GM15510 (cell line): Measurements from ENCODE around the gene ARSI.

Experiments used
- POLR2A ChIP-seq: IDR thresholded peaks from 3 replicates; pipeline ENCODE4 v1.6.1; 2011; ENCODE audit warnings: borderline replicate concordance; ENCODE audit not compliant: insufficient read length; ENCODE audit errors: extremely low read depth

The ARSI gene

DNA sequence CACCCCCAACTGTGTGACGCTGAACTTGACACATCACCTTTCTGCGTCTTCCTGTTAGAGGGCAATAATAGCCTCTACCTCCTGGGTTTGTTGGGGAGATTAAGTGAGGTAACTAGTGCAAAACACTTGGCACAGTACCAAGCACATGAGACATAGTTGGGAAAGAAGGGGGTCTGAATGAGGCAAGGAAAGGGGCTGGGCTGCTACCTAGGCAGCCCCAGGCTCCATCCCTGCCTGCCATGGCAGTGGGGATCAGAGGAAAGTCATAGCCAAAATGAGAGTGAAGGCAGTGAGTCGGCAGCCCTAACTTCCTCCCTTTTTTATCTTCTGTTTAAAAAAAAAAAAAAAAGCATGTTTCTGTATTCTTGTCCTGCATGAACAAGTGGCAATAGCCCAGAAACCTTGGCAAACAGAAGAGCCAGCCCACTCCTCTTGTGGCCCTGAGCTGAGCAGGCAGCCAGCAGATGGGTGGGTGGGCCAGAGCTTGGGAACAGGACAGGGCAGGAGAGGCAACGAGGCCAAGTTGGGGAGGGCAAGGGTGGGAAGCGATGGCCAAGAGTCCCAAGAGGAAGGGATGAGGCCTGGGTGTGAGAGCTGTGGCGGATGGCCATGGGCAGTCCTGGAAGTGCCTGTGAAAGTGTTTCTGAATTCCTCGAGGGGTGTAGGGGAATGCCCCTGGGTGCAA is 24.5 kb downstream of the ARSI start:
- TF ChIP-seq POLR2A = no peak

DNA sequence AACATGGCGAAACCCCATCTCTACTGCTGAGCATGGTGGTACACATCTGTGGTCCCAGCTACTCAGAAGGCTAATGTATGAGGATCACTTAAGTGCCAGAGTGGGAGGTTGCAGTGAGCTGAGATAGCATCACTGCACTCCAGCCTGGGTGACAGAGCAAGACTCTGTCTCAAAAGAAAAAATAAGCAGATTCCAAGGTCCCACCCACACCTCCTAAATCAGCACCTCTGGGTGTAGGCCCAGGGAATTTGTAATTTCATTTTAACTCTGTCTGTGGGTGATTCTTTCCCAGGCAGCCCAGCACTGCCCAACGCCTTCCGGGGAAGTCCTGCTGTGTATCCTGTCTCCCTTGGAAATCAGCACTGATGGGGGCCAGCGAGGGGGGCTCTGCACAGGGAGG is 25.7 kb downstream of the ARSI start:
- no peak for TF ChIP-seq POLR2A

DNA sequence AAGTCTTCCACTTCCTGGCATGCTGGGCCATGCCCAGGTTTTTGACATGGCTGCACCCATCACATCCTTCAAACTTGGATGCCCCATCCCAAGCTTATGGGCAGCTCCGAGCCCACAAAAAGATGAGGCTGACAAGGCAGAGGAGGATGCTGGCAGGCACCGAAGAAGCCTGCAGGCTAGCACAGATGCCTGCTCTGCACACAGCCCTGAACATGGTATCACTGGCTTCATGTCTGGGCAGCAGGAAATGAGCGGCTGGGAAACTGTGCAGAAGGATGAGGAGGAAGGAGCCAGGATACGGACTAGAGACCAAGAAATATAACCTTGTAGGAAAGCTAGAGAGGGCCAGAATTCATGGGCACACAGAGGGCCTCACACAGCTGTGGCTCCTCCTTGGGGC is 27.9 kb downstream of the ARSI start:
- no peak for TF ChIP-seq POLR2A

DNA sequence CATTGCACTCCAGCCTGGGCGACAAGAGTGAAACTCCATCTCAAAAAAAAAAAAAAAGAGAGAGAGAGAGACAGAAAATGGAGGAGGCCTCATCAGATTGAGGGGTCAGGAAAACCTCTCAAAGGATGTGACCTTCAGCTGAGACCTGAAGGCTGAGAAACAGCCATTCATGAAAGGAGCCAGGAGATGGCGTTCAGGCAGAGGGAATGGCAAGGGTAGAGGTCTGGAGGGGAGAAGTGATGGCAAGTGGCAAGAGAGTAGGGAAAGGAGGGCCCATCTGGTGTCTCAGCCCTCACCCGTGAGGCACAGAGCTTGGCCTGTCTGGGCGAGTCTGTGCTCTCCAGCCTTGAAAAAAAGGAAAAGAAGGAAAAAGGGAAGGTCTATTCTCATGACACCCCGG is 30.2 kb downstream of the ARSI start:
- TF ChIP-seq POLR2A = no peak

DNA sequence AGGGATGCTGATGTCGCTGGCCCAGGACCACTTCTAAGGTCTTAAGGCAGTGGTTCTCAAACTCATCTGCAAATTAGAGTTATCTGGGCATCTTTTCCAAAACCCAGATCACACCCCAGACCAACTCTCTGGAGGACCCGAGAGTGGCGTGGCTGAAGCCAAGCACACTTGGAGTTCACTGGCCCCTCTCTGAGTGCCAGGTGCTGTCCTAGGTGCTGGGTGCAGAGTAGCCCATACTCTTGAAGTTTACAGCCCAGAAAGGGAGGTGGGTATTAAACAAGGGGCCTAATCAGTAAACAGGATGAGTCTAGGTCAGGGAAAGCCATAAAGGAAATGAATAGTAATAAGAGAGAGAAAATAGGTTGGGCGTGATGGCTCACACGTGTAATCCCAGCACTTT is 30.8 kb downstream of the ARSI start:
- TF ChIP-seq POLR2A = no peak

DNA sequence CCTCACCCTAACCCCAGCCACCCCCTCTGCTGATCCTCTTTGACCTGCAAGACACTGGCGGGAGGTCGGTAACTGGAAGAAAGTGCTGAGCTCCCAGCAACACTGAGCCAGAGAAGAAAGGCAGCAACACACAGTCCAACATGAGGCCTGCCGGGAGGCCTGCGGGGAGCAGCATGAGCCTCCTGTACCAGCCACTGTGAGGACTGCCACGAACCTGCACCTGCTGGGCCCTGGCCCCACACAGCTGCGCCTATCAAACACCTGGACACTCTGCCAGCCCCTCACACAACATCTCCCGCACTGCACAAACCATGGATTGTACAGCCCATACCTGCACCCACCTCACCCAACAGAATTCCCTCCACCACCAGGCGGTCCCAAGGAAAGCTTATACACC is 31.4 kb downstream of the ARSI start:
- no peak for TF ChIP-seq POLR2A

DNA sequence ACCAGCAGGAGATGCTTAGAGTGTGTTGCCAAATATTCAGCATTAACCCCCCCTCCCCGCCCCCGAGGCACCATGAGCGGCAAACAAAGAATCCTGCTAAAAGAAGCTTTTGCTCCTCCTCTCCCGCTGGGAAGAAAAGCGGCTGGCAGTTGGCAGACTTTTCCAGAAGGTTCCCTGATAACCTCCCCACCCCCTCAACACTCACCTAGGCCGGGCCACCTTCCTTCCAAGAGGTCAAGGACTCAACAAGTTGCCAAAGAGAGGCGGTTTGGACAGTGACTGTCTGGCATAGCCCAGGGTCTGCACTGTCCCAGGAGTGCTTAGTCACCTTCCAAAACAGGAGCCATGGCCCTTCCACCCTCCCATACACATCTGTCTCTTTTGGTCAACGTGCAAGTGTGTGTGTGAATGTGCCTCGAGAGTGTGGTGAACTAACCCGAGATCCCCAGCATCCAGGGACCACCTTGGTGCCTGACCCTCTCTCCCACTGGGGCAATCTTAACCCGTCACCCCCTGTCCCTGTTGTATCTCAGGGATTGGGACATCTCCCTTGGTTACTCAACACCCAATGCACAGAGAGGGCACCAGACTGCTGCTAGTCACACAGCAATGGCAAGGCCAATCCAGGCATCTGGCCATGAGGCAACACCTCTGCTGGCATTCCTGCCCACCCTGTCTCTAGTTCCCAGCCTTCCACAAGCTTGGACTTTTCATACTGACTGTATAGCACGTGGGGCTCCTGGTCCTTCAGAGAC is 32.0 kb downstream of the ARSI start:
- no peak for TF ChIP-seq POLR2A

DNA sequence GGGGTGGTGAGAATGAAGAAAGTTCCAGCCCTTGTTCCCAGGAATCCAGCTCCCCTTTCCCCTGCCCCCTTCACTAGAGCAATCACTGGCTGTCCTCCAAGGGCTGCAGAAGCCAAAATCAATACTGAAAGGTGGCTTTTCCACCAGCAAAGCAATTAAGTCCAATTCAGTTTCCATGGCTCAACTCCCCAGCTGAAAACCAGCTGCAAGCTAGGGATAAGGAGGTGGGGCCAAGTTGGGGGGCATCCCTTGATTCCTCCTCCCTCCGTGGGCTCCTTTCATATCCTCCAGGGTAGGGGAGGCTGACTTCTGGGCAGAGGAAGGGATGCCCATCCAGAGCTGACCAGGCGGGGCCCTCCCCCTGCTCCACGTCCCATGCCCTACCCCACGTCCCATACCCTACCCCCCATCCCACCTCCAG is 35.8 kb downstream of the ARSI start:
- TF ChIP-seq POLR2A = no peak

DNA sequence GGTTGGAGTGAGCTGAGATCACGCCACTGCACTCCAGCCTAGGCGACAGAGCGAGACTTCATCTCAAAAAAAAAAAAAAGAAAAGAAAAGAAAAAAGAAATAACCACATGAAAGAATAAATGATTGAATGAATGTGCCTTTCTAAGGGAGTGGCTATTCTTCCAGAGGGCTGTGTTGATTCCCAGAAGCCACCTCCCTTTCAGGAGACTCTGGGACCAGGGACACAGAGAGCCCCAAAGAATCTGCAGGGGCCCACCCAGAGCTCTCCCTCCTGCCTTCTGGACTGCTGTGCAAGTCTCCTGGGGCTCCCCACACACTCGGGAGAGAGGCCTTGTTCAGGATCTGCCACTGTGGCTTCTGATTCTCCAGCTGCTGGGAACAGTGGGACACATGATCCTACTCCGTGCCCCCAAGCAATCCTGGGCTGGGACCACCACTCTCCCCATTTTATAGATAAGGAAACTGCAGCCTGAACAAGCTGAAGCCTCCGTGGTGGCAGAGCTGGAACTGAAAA is 36.8 kb downstream of the ARSI start:
- no peak for TF ChIP-seq POLR2A

DNA sequence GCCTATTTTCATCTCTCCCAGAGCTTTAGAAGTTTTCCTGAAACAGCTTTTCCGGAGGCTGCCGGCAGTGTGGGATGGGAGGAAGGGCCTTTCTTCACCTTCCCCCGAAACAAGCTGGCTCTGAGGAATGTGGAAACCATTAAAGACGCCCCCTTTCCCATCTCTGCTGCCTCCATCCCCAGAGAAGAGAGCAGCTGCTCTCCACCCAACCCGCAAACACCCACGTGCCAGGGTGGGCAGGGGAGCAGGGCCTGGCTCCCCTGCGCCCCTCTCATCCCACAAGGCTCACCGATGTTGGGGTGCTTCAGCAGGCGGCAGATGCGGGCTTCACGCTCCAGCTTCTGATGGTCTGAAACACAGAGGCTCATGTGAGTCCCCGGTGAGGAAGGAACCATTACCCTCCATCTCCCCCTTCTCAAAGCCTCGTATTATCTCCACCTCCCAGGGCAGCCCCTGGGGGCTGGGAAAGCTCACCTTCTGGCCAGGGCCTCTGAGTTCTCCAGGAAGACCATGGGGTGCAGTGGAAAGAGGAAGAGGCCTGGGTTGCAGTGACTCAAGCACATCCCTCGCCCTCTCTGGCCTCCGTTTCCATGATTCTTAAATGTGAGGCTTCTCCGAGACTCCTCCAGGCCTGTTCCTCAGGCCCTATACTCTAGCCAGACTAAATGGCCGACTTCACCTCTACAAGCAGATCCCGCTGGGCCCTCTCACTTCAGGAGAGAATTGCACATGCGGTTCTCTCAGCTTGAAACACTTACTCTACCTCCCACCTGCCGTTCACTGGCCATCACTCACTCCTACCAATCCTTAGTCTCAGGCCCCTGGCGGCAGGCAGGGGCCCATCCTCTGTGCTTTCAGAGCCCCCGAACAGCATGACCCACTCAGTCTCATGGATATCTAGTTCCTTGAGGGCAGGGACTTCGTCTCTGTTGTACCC is 37.8 kb downstream of the ARSI start:
- no peak for TF ChIP-seq POLR2A

DNA sequence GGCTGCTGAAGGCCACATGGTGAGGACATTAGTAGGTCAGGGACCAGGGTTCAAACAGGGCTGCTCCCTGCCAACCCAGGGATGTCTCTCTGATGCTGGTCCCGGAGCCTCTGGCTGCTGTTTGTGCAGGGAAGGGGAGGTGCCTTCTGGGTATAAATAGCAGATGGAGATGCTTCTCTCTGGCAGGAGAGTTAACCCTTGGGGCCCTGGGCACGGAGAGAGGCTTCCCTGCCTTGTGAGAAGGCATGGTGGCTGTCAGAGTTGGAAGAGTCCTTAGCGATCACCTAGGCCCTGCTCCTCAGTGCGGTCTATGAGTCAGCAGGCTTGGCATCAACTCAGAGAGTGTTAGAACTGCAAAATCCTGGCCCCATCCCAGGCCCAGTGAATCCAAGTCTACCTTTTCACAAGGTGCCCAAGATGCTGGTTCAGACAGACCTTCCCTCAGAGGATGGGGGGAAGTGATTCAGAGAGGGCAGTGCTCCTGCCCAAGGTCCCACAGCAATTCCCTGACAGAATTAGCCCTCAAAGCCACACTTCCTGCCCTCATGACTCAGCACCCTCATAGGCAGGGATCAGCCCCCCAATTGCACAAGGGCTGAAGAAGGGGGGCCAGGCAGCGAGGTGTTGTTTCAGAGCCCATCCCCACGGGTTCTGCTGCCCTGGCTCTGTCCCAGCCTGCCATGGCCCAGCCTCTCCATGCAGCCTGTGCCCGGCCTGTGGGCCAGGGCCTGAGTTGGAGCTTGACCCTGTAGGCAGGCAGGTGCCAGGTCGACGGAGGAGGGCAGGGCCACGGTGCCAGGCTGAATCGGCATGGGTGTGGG is 38.7 kb downstream of the ARSI start:
- no peak for TF ChIP-seq POLR2A

DNA sequence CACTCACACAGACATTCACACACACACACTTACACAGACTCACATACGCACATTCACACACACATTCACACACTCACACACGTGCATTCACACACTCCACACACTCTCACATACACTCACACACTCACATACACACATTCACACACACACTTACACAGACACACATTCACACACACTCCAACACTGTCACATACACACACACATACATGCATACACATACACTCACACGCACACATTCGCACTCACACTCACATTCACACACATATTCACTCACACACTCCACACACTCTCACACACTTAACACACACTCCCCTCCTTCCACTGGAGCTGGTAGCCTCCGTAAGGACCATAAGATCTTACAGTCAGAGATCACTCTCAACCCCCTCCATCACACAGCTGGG is 39.3 kb downstream of the ARSI start:
- no peak for TF ChIP-seq POLR2A

DNA sequence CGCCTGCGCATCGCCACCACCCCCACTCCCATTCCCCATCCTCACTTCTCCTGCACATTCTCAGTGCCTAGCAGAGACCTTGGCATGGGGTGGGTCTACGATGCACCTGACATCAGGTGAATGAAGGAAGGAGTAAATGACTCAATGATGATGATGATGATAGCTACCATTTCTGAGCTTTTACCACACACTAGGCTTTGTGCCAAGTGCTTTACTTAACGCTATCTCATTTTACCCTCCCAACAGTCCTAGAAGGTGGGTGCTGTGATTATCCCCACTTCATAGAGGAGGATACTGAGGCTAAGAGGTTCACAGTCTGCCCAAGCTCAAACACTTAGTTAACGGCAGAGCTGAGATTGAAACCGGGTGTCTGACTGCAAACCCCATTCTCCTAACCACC is 40.2 kb downstream of the ARSI start:
- no peak for TF ChIP-seq POLR2A

DNA sequence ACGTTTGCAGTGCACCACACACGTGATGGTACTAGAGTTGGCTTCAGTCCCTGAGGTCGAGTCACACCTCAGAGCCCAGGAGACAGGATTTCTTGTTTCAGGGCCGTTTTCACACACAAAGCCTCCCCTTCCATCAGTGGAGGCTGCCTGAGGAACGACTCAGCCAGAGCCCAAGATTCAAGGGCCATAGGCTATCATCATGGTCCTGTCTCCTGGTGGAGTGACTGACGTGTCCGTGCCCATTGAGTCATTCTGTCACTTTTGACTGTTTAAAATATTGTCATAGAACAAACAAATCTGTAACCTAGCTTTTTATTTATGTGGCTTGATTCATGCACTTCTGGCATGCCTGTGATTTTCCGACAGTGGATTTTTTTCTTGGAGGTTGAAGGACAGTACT is 41.5 kb downstream of the ARSI start:
- no peak for TF ChIP-seq POLR2A

DNA sequence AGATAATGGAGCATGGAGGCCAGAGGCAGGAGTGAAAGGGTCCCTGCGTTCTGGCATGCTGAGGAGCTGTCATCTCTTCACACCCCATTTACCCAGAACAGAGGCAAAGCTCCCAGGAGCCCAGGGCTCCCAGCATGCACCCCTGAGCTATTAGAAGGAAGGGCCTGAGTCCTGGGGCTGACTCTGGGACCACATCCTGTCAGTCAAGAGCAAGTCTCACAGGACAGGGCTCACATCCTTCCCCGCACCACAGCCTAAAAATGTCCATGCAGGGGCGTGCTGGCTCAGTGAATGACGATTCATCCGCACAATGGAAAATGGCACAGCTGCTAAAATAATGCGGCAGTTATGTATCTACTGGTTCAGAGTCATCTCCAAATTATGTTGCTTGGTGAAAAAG is 44.6 kb downstream of the ARSI start:
- TF ChIP-seq POLR2A = no peak

DNA sequence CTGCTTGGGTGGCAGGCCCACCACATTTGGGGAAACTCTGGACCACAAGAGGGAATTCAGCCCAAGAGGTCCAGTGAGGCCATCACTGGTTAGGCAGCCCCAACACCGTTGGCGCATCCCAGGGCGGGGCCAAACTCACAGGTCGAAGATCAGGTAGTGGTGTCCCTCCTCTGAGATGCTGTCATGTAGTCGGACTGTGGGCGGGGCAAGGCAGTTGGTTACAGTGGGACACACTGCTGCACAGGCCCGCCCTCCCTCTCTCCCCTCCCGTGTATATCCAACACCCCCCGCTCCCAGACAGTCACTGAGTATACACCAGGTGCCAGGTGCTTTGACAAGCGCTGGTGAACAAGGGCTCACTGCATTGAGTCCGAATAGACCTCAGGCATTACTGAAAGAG is 45.3 kb downstream of the ARSI start:
- no peak for TF ChIP-seq POLR2A
